ENCODE measurements around the gene TAF11L12.
"Not testable (repeated sequence)": the region's sequence is repeated elsewhere in the genome, so short reads cannot be mapped to it uniquely, and the experiment has no call there.

TAF11L12 gene

DNA sequence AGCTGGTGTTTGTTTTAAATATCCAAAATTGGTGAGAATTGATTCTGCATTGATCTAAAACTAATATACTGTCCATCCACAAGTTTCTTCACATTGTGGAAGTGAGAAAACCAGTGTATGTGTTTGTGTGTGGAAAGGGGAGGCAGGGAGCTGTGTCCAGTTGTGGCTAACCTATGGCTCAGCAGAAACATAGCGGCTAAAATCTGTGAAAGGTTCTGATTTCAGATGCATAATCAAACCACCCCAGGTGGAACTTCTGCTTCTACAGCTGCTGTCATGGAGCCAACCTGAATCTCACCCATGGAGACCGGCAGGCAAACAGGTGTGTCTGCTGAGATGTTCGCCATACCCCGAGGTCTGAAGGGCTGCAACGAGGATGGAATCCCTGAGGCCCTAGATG, 24.0 kb downstream of the TAF11L12 start, which contains the start of gene TAF11L14:
Gene TAF11L14, plus strand, starts transcription at position 301 of the 400 bp plus-strand sequence.
- no peak for DNase-seq (ENCODE audit: low spot score)
- H3K4me3 ChIP-seq (ENCODE audit: severe bottlenecking), result no peak within 1 kb of the TSS
- H3K4me1 ChIP-seq (ENCODE audit: insufficient read depth, poor library complexity, severe bottlenecking), result no peaks in the 10 kb centered on the region
- H3K27ac ChIP-seq (ENCODE audit: poor library complexity, severe bottlenecking), result no peak within 1 kb of the TSS
- H3K27me3 ChIP-seq (ENCODE audit: insufficient read depth, poor library complexity, severe bottlenecking), result no peaks in the 10 kb centered on the region
- TF ChIP-seq, protein P1, sequence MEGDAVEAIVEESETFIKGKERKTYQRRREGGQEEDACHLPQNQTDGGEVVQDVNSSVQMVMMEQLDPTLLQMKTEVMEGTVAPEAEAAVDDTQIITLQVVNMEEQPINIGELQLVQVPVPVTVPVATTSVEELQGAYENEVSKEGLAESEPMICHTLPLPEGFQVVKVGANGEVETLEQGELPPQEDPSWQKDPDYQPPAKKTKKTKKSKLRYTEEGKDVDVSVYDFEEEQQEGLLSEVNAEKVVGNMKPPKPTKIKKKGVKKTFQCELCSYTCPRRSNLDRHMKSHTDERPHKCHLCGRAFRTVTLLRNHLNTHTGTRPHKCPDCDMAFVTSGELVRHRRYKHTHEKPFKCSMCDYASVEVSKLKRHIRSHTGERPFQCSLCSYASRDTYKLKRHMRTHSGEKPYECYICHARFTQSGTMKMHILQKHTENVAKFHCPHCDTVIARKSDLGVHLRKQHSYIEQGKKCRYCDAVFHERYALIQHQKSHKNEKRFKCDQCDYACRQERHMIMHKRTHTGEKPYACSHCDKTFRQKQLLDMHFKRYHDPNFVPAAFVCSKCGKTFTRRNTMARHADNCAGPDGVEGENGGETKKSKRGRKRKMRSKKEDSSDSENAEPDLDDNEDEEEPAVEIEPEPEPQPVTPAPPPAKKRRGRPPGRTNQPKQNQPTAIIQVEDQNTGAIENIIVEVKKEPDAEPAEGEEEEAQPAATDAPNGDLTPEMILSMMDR (IDR thresholded peaks at IDR 0.05; ENCODE audit: poor library complexity, severe bottlenecking), result no peak
- no peaks in the 10 kb centered on the region for H3K9me3 ChIP-seq (ENCODE audit: severe bottlenecking)
- no peak for ATAC-seq (ENCODE audit: low read depth)
- H3K36me3 ChIP-seq (ENCODE audit: low read depth), result no peaks in the 10 kb centered on the region

DNA sequence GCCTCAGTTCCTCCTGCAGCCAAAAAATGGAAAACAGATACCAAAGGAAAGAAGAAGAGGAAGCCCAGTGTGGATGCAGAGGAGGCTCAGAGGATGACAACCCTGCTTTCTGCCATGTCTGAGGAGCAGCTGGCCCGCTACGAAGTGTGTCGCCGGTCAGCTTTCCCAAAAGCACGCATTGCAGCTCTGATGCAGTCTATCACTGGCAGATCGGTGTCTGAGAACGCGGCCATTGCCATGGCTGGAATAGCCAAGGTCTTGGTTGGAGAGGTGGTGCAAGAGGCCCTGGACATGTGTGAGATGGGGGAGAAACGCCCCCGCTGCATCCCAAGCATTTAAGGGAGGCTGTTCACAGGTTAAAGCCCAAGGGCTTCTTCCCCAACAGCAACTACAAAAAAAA, 39.0 kb downstream of the TAF11L12 start:
- not testable (repeated sequence) for DNase-seq (ENCODE audit: low spot score); H3K36me3 ChIP-seq (ENCODE audit: low read depth); ATAC-seq (ENCODE audit: low read depth)

DNA sequence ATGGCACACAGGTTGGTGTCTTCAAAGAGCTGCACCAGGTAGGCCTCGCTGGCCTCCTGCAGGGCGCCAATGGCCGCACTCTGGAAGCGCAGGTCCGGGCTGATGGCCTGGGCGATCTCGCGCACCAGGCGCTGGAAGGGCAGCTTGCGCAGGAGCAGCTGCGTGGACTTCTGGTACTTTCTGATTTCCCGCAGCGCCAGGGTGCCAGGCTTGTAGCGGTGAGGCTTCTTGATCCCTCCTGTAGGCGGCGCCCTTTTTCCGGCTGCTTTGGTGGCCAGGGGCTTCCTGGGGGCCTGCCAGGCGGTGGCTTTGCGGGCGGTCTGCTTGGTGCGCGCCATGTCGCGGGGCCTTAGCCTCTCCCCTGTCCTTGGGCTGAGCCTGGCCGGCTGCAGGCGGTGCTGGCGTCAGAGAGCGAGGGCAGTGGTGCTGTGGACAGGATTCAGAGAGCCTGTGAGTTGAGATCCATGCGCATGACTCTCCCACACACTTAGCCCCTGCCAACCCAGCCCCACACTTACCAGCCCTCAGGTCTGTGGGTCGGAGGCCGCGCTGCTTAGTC, 45.1 kb downstream of the TAF11L12 start:
- H3K9me3 ChIP-seq (ENCODE audit: severe bottlenecking); H3K36me3 ChIP-seq (ENCODE audit: low read depth); ATAC-seq (ENCODE audit: low read depth); H3K27me3 ChIP-seq (ENCODE audit: insufficient read depth, poor library complexity, severe bottlenecking); H3K4me3 ChIP-seq (ENCODE audit: severe bottlenecking); DNase-seq (ENCODE audit: low spot score); H3K27ac ChIP-seq (ENCODE audit: poor library complexity, severe bottlenecking); H3K4me1 ChIP-seq (ENCODE audit: insufficient read depth, poor library complexity, severe bottlenecking): not testable (repeated sequence)

More for the DNA sequence above, 39.0 kb downstream of the TAF11L12 start:
- H3K9me3 ChIP-seq (ENCODE audit: severe bottlenecking); H3K27me3 ChIP-seq (ENCODE audit: insufficient read depth, poor library complexity, severe bottlenecking); H3K27ac ChIP-seq (ENCODE audit: poor library complexity, severe bottlenecking); H3K4me1 ChIP-seq (ENCODE audit: insufficient read depth, poor library complexity, severe bottlenecking); H3K4me3 ChIP-seq (ENCODE audit: severe bottlenecking): not testable (repeated sequence)

DNA sequence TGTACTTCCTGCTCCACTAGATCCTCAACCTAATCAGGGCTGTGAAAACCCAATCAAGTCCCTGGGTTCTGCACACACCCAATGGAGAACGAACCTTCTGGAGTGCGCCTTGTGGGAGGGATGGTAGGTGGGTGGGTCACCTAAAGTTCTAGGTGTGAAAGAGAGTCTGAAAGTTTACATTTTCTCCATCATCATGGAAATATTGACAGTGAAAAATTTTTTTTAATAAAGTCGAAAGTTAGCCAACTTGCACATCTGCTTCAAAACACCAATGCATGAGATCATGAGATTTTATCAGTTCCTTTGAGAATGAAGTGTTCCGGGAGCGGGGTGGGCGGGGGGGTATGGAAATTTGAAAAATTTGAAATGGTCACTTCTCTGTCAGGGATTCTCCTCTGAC, 45.7 kb downstream of the TAF11L12 start:
- Histone ChIP-seq H3K27me3 (ENCODE audit: insufficient read depth, poor library complexity, severe bottlenecking) (no peaks in the 10 kb centered on the region), H3K36me3 (ENCODE audit: low read depth) (no peaks in the 10 kb centered on the region)

More for the DNA sequence above, 45.7 kb downstream of the TAF11L12 start:
- H3K9me3 ChIP-seq (ENCODE audit: severe bottlenecking), result no peaks in the 10 kb centered on the region
- H3K4me1 ChIP-seq (ENCODE audit: insufficient read depth, poor library complexity, severe bottlenecking), result no peaks in the 10 kb centered on the region
- TF ChIP-seq, protein P1 (IDR thresholded peaks at IDR 0.05; ENCODE audit: poor library complexity, severe bottlenecking), result no peak
- H3K27ac ChIP-seq (ENCODE audit: poor library complexity, severe bottlenecking), result no peak overlapping the region
- no peak for ATAC-seq (ENCODE audit: low read depth)
- H3K4me3 ChIP-seq (ENCODE audit: severe bottlenecking), result no peak overlapping the region
- no peak for DNase-seq (ENCODE audit: low spot score)

Data from RWPE2 (cell line).